K562 (cell line): ENCODE measurements around the gene CD226. TPM values are rescaled to one million over a fixed set of nuclear protein-coding genes. Genes with fewer than 3 reads are reported as not detected.

ENCODE experiments used
- ATAC-seq: fragments of 200-7000 bp; cut with Tn5 transposase; 3 replicates; pipeline ENCODE4 v1.9.1; 2020; ENCODE audit warnings: moderate library complexity
- BruUV-seq: library from RNA; stranded (reverse); fragments of 400-500 nt; replicated peaks from 2 replicates; lab custom pipeline; 2021; lab: Mats Ljungman, UMichigan
- CTCF ChIA-PET: fragments of 300-600 bp; formaldehyde crosslinking; extraction: SDS; loops from one replicate; lab custom pipeline; 2021; ENCODE audit warnings: low intra/inter-chr PET ratio; lab: Yijun Ruan, JAX
- POLR2A ChIA-PET: fragments of 300-600, 350-650 bp; sonication (Branson Sonifier 250); formaldehyde crosslinking; extraction: SDS; loops from one replicate; lab custom pipeline; 2021; ENCODE audit warnings: antibody characterized with exemption, inconsistent platforms; lab: Yijun Ruan, JAX
- DNase-seq, 4 experiments: peaks; one replicate each; pipeline versions ENCODE4 v3.0.0 to v3.0.0-alpha.2; 2011 to 2018; ENCODE audit warnings: low spot score in 3 of 4, mixed read lengths in 3 of 4; ENCODE audit errors: extremely low read depth in 1 of 4
- FAIRE-seq: peaks from 2 replicates; lab custom pipeline; 2011; peaks lifted over from hg19 to GRCh38; lab: Jason Lieb, UNC
- H2AFZ ChIP-seq: 2 replicates; pipeline ENCODE4 v1.6.0; 2011; ENCODE audit warnings: low read depth, low read length, control low read depth, inconsistent platforms
- H3K27ac ChIP-seq: fragments of 200-600 bp; 3 replicates; pipeline ENCODE4 v1.8.0; 2011; ENCODE audit warnings: low read depth, mild to moderate bottlenecking, control low read depth, inconsistent platforms, low read length, moderate library complexity, mixed read lengths; ENCODE audit errors: extremely low read depth
- H3K27me3 ChIP-seq, 2 experiments: fragments of 300-600 bp in 1 of 2; 2 replicates in 1 of 2; 3 replicates in 1 of 2; pipeline versions ENCODE4 v1.6.0 to v1.8.0; 2011; ENCODE audit warnings: inconsistent platforms in 2 of 2, low read length in 2 of 2, mild to moderate bottlenecking in 1 of 2, mixed read lengths in 1 of 2, moderate library complexity in 1 of 2; ENCODE audit not compliant: control insufficient read depth in 2 of 2, insufficient read depth in 2 of 2
- H3K36me3 ChIP-seq: fragments of 300-600 bp; 3 replicates; pipeline ENCODE4 v1.8.0; 2011; ENCODE audit warnings: mild to moderate bottlenecking, low read length, inconsistent platforms; ENCODE audit not compliant: control insufficient read depth, insufficient read depth
- H3K4me1 ChIP-seq, 2 experiments: fragments of 200-600 bp in 1 of 2; replicated peaks in 1 of 2; 2 replicates in 1 of 2; 3 replicates in 1 of 2; pipeline versions ENCODE4 v1.5.1 to v1.8.0; 2011; ENCODE audit warnings: inconsistent platforms in 2 of 2, low read length in 2 of 2, mild to moderate bottlenecking in 1 of 2, mixed read lengths in 1 of 2, moderate library complexity in 1 of 2; ENCODE audit not compliant: control insufficient read depth in 2 of 2, insufficient read depth in 2 of 2
- H3K4me2 ChIP-seq: 2 replicates; pipeline ENCODE4 v1.6.1; 2011; ENCODE audit warnings: low read length, control low read depth, inconsistent platforms, mixed read lengths; ENCODE audit not compliant: insufficient read depth
- H3K4me3 ChIP-seq: fragments of 200-600 bp; sonication (generic), shearing (Covaris generic); 2 replicates; pipeline ENCODE4 v1.5.1; 2016; ENCODE audit warnings: control low read depth, inconsistent platforms
- H3K79me2 ChIP-seq: fragments of 200-600 bp; 3 replicates; pipeline ENCODE4 v1.8.0; 2011; ENCODE audit warnings: low read length, inconsistent platforms; ENCODE audit not compliant: control insufficient read depth, insufficient read depth
- H3K9ac ChIP-seq, 2 experiments: 2 replicates each; pipeline versions ENCODE4 v1.6.0 to v1.6.1; 2011; ENCODE audit warnings: low read depth in 2 of 2, low read length in 2 of 2, control low read depth in 1 of 2, inconsistent platforms in 1 of 2, mild to moderate bottlenecking in 1 of 2, mixed read lengths in 1 of 2; ENCODE audit not compliant: insufficient read depth in 1 of 2
- H3K9me1 ChIP-seq: one replicate; pipeline ENCODE4 v1.6.0; 2011; ENCODE audit warnings: inconsistent platforms, mild to moderate bottlenecking, low read length, moderate library complexity; ENCODE audit not compliant: control insufficient read depth, insufficient read depth
- H3K9me3 ChIP-seq: replicated peaks from 2 replicates; pipeline ENCODE4 v1.5.1; 2011; ENCODE audit warnings: low read depth, low read length, inconsistent platforms; ENCODE audit not compliant: control insufficient read depth, insufficient read depth
- H4K20me1 ChIP-seq: replicated peaks from 2 replicates; pipeline ENCODE4 v1.6.1; 2011; ENCODE audit warnings: low read length, inconsistent platforms, mixed read lengths; ENCODE audit not compliant: control insufficient read depth, insufficient read depth
- CBFA2T2 ChIP-seq: fragments of 450-650 bp; conservative IDR thresholded peaks from 2 replicates; pipeline ENCODE4 v1.6.1; 2017; ENCODE audit warnings: mild to moderate bottlenecking
- CBX2 ChIP-seq: fragments of 200-600 bp; sonication (generic); IDR thresholded peaks from one replicate; pipeline ENCODE4 v1.6.1; 2012; ENCODE audit warnings: mild to moderate bottlenecking, low read length, inconsistent platforms; ENCODE audit not compliant: insufficient read depth, poor library complexity, severe bottlenecking
- RUNX1 ChIP-seq: sonication (generic); IDR thresholded peaks from 2 replicates; pipeline ENCODE4 v1.6.1; 2016; ENCODE audit warnings: antibody characterized with exemption, low read depth
- U2AF1 ChIP-seq: fragments of 200-400 bp; formaldehyde crosslinking; optimal IDR thresholded peaks from 2 replicates; pipeline ENCODE3; 2017; ENCODE audit warnings: mild to moderate bottlenecking, low read depth, low read length, moderate library complexity
- ZNF143 ChIP-seq: sonication (generic); formaldehyde crosslinking; IDR thresholded peaks from 2 replicates; pipeline ENCODE4 v1.9.0; 2022; ENCODE audit warnings: mild to moderate bottlenecking, missing genetic modification reagents
- ZNF324 ChIP-seq: fragments of 250-450 bp; sonication (Bioruptor Pico); IDR thresholded peaks from 2 replicates; pipeline ENCODE4 v1.4.0; 2020; ENCODE audit warnings: mild to moderate bottlenecking
- ZNF41 ChIP-seq: fragments of 250-450 bp; sonication (Bioruptor Pico); conservative IDR thresholded peaks from 2 replicates; pipeline ENCODE4 v1.4.0; 2020; ENCODE audit warnings: mild to moderate bottlenecking
- ZNF780A ChIP-seq: fragments of 250-450 bp; sonication (Bioruptor Pico); IDR thresholded peaks from 2 replicates; pipeline ENCODE4 v1.5.0; 2021; ENCODE audit warnings: mild to moderate bottlenecking
- ZNF785 ChIP-seq: fragments of 250-450 bp; sonication (Bioruptor Pico); IDR thresholded peaks from 2 replicates; pipeline ENCODE4 v1.4.0; 2020; ENCODE audit warnings: mild to moderate bottlenecking
- ZZZ3 ChIP-seq: fragments of 450-650 bp; IDR thresholded peaks from 2 replicates; pipeline ENCODE4 v1.6.1; 2016; ENCODE audit warnings: antibody characterized with exemption, mild to moderate bottlenecking, moderate library complexity
- WGBS: fragments of 100-300 bp; shearing (Covaris generic); methylation state at CpG from one replicate; pipeline ENCODE4 v1.1.6; 2016; ENCODE audit warnings: low coverage, mixed read lengths; ENCODE audit not compliant: insufficient coverage; ENCODE audit errors: missing lambda C conversion rate; 5-methylcytosine and 5-hydroxymethylcytosine counted together
- in situ Hi-C: fragments of 300-500 bp; cut with MboI; formaldehyde crosslinking; loops from 4 replicates; pipeline ENCODE4 v1.15.0; 2018; ENCODE audit warnings: inconsistent platforms, mixed read lengths
- intact Hi-C: fragments of 100-400 bp; cut with micrococcal nuclease; formaldehyde crosslinking; loops from 2 replicates; pipeline ENCODE4 v1.14.2; 2022
- polyA plus RNA-seq, 8 experiments: library from polyadenylated mRNA; depleted of rRNA in 4 of 8; stranded (reverse) in 5 of 8; unstranded in 3 of 8; fragments of >200 nt; fragmentation: Nextera tagmentation in 2 of 8; fragmentation: Illumina TruSeq in 1 of 8; extraction: Ambion mirVana in 2 of 8; extraction: Trizol in 1 of 8; gene quantifications; 2 replicates each; pipeline versions ENCODE4 v1.2.1 to v1.2.3, GENCODE V29; 2011 to 2014; ENCODE audit warnings: inconsistent platforms in 1 of 8, missing spikeins in 1 of 8
- total RNA-seq, 7 experiments: library from RNA; depleted of rRNA in 6 of 7; stranded (reverse); fragments of >200 nt in 6 of 7; fragmentation: Illumina TruSeq in 2 of 7; extraction: Trizol in 2 of 7; gene quantifications; 2 replicates each; pipeline versions ENCODE4 v1.2.1 to v1.2.3, GENCODE V29; 2011 to 2021; ENCODE audit warnings: low replicate concordance in 1 of 7
- TF ChIP-seq, protein P1 (sequence below), 2 experiments: fragments of 450-650 bp in 1 of 2; sonication (generic) in 1 of 2; formaldehyde crosslinking; conservative IDR thresholded peaks; 2 replicates each; pipeline versions ENCODE4 v1.4.0 to v1.8.1; 2020 to 2022; ENCODE audit warnings: mild to moderate bottlenecking in 1 of 2, missing genetic modification reagents in 1 of 2

The CD226 gene
- total and polyA plus RNA-seq, 9 of the 15 experiments (the other 6 are each of a cell fraction or from before 2014, with no cell fraction given) = 0.32 to 1.7 (median 0.80) TPM

DNA sequence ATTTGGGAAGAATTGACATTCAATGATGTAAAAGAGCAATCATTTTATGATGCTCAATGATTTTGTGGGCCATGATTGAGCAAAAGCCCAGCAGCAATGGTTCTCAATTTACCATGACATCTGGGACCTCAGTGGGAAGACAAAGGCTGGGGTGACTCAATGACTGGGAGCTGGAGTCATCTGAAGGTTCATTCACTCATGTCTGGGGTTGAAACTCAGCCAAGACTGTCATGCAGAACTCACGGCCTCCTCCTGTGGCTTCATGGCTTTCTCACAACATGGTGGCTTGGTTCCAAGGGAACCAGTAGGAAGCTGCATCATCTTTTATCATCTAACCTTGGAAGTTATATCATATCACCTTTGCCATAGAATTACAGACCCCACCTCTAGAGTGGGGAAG, 45.1 kb upstream of the CD226 start:
- no peaks in the 10 kb centered on the region for H4K20me1 ChIP-seq
- TF ChIP-seq RUNX1 (no peak), CBFA2T2 (no peak)
- TF ChIP-seq, protein P1, sequence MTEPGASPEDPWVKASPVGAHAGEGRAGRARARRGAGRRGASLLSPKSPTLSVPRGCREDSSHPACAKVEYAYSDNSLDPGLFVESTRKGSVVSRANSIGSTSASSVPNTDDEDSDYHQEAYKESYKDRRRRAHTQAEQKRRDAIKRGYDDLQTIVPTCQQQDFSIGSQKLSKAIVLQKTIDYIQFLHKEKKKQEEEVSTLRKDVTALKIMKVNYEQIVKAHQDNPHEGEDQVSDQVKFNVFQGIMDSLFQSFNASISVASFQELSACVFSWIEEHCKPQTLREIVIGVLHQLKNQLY (CRISPR knock-in tag; conservative IDR thresholded peaks at IDR 0.05) = no peak
- no peaks in the 10 kb centered on the region for H3K9me1 ChIP-seq
- ChIA-PET POLR2A (no interaction called here), CTCF (no interaction called here)
- no peak overlapping the region for H3K4me3 ChIP-seq
- no peaks in the 10 kb centered on the region for H3K36me3 ChIP-seq
- no peaks in the 10 kb centered on the region for H3K4me1 ChIP-seq
- no peak overlapping the region for H3K27ac ChIP-seq
- H2AFZ ChIP-seq = no peak overlapping the region
- no peak overlapping the region for H3K4me2 ChIP-seq
- in situ Hi-C loops = no loop called here
- no peak overlapping the region for H3K9ac ChIP-seq
- no peaks in the 10 kb centered on the region for H3K27me3 ChIP-seq
- ATAC-seq (no peak), DNase-seq (no peak), FAIRE-seq (no peak)
- intact Hi-C loops = no loop called here
- H3K9me3 ChIP-seq = no peaks in the 10 kb centered on the region
- no TSS peak for BruUV-seq
- H3K79me2 ChIP-seq = no peaks in the 10 kb centered on the region
- WGBS = 36% methylated on average over 1 of the region's 1 CpG

DNA sequence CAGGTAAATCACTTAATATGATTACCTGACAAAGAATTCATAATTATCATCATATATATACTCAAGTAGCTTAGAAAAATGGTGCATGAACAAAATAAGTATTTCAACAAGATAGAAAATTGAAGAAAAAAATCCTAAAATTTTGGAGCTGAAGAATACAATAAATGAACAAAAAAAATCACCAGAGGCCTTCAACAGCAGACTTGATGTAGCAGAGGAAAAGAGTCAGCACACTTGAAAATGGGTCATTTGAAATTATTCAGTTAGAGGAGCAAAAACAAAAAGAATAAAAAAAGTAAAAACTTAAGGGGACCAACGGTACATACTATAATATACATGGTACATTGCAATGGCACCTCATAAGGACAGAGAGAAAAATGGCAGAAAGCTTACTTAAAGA, 40.2 kb upstream of the CD226 start:
- Histone ChIP-seq H3K36me3 (no peaks in the 10 kb centered on the region), H3K4me2 (no peak overlapping the region), H3K4me1 (no peaks in the 10 kb centered on the region), H3K27me3 (no peaks in the 10 kb centered on the region), H3K27ac (no peak overlapping the region), H3K9me1 (no peaks in the 10 kb centered on the region), H4K20me1 (no peaks in the 10 kb centered on the region), H3K9ac (no peak overlapping the region), H3K79me2 (no peaks in the 10 kb centered on the region), H2AFZ (no peak overlapping the region), H3K4me3 (no peak overlapping the region), H3K9me3 (no peaks in the 10 kb centered on the region)
- no peak for ATAC-seq
- BruUV-seq = no TSS peak
- no peak for TF ChIP-seq ZZZ3
- TF ChIP-seq ZNF143 (CRISPR knock-in tag) = no peak
- TF ChIP-seq U2AF1 = no peak
- no peak for TF ChIP-seq CBX2
- no peak for TF ChIP-seq ZNF41
- peak; percentile 49; the same call in 1 of the 2 replicates for TF ChIP-seq ZNF324 (CRISPR knock-in tag)
- TF ChIP-seq ZNF785 (CRISPR knock-in tag) = no peak
- no peak for TF ChIP-seq ZNF780A (CRISPR knock-in tag)
- no peak for DNase-seq
- ChIA-PET CTCF (no interaction called here), POLR2A (interaction anchor here (1.7 kb wide), 1 partner anchor 18 kb away, joined by 6 read pairs; no protein-coding TSS in a partner anchor)
- no peak for FAIRE-seq
- intact Hi-C loops = no loop called here
- 88% methylated on average over 1 of the region's 1 CpG for WGBS
- in situ Hi-C loops = no loop called here
